HG03066 (cell line): Measurements from ENCODE around the gene SLC2A13.
"Not testable (repeated sequence)": the region's sequence is repeated elsewhere in the genome, so short reads cannot be mapped to it uniquely, and the experiment has no call there.

Experiments
- ATAC-seq: cut with Tn5 transposase; IDR thresholded peaks from one replicate; pipeline ENCODE4 v1.9.1; 2021; ENCODE audit warnings: low read depth; ENCODE audit not compliant: unreplicated experiment

The SLC2A13 gene

GRCh38 chr12:39830171-39830570, 275.7 kb downstream of the SLC2A13 start:
- no peak for ATAC-seq

- ATAC-seq: no peak
Measured at GRCh38 chr12:39824505-39825212, 281.2 kb downstream of the SLC2A13 start.

- no peak for ATAC-seq
Measured at GRCh38 chr12:39816671-39817185, 289.2 kb downstream of the SLC2A13 start.

GRCh38 chr12:39815746-39816145, 290.1 kb downstream of the SLC2A13 start:
- no peak for ATAC-seq

GRCh38 chr12:39814626-39815025, 291.3 kb downstream of the SLC2A13 start:
- no peak for ATAC-seq

- ATAC-seq: no peak
Measured at GRCh38 chr12:39813776-39814175, 292.1 kb downstream of the SLC2A13 start.

- ATAC-seq: not testable (repeated sequence)
Measured at GRCh38 chr12:39812456-39812855, 293.4 kb downstream of the SLC2A13 start.

GRCh38 chr12:39807043-39807442, 298.8 kb downstream of the SLC2A13 start:
- ATAC-seq: no peak

GRCh38 chr12:39805651-39806050, 300.2 kb downstream of the SLC2A13 start:
- ATAC-seq: no peak

- ATAC-seq: no peak
Measured at GRCh38 chr12:39804898-39805297, 301.0 kb downstream of the SLC2A13 start.

GRCh38 chr12:39804479-39804878, 301.4 kb downstream of the SLC2A13 start:
- ATAC-seq: no peak

GRCh38 chr12:39803151-39803550, 302.7 kb downstream of the SLC2A13 start:
- ATAC-seq: no peak

GRCh38 chr12:39798977-39799376, 306.9 kb downstream of the SLC2A13 start:
- ATAC-seq: no peak

- no peak for ATAC-seq
Measured at GRCh38 chr12:39798429-39798828, 307.5 kb downstream of the SLC2A13 start.

- ATAC-seq: no peak
Measured at GRCh38 chr12:39795481-39795880, 310.4 kb downstream of the SLC2A13 start.

- ATAC-seq: no peak
Measured at GRCh38 chr12:39792938-39793337, 312.9 kb downstream of the SLC2A13 start.

- ATAC-seq: no peak
Measured at GRCh38 chr12:39788239-39788638, 317.6 kb downstream of the SLC2A13 start.

GRCh38 chr12:39785814-39786213, 320.1 kb downstream of the SLC2A13 start:
- ATAC-seq: not testable (repeated sequence)

- ATAC-seq: no peak
Measured at GRCh38 chr12:39782026-39782545, 323.8 kb downstream of the SLC2A13 start.

- ATAC-seq: no peak
Measured at GRCh38 chr12:39780913-39781446, 324.9 kb downstream of the SLC2A13 start.

GRCh38 chr12:39780411-39780912, 325.4 kb downstream of the SLC2A13 start:
- no peak for ATAC-seq
